NCI-H82 treated with DMSO at 0.1 percent for 48 hours (cell line): ENCODE measurements around the gene HELQ.

ENCODE experiments used
- DNase-seq: peaks from one replicate; lab custom pipeline; 2025; ENCODE audit not compliant: unreplicated experiment; lab: John Stamatoyannopoulos, UW

Gene HELQ

GRCh38 chr4:83378419-83378818, 77.2 kb downstream of the HELQ start:
- DNase-seq, result no peak

GRCh38 chr4:83372931-83373330, 82.7 kb downstream of the HELQ start:
- DNase-seq, result no peak

GRCh38 chr4:83371936-83372335, 83.7 kb downstream of the HELQ start:
- no peak for DNase-seq

GRCh38 chr4:83371235-83371634, 84.4 kb downstream of the HELQ start:
- no peak for DNase-seq

- DNase-seq, result no peak
Measured at GRCh38 chr4:83370640-83370906, 85.0 kb downstream of the HELQ start.

GRCh38 chr4:83369831-83370639, 85.6 kb downstream of the HELQ start:
- DNase-seq, result no peak

- DNase-seq, result no peak
Measured at GRCh38 chr4:83364312-83364711, 91.3 kb downstream of the HELQ start.

- DNase-seq, result no peak
Measured at GRCh38 chr4:83362492-83363329, 92.9 kb downstream of the HELQ start.

GRCh38 chr4:83361416-83362103, 94.1 kb downstream of the HELQ start:
- no peak for DNase-seq

- no peak for DNase-seq
Measured at GRCh38 chr4:83360018-83360417, 95.6 kb downstream of the HELQ start.

- no peak for DNase-seq
Measured at GRCh38 chr4:83358410-83358809, 97.2 kb downstream of the HELQ start.
